Measurements from ENCODE around the gene MAGI2.

MAGI2 gene

DNA sequence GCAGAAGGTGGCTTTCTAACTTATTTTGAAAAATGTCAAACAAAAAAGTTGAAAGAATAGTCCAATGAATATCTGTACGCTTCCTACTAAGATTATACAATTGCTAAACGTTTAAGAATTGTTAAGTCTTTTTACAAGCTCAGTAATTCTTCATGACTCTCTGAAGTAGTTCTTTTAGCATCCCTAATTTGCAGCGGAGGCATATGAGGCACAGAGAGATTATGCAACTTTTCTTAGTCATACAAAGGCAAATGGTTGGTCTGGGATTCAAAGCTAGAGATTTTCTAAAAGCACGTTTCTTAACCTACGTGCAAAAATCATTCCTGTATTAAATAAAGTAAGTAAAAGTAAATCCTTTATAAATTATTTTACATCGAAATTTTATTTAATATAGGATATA, 254.2 kb downstream of the MAGI2 start:
- H4K8ac ChIP-seq (ENCODE audit: low read length): no peak overlapping the region
- H3K4me2 ChIP-seq (ENCODE audit: low read length, poor library complexity, severe bottlenecking): no peak overlapping the region
- H2BK5ac ChIP-seq (ENCODE audit: low read depth, low read length, poor library complexity, severe bottlenecking): no peak overlapping the region
- WGBS: 100% methylated on average over 3 of the region's 6 CpGs
- no peaks in the 10 kb centered on the region for H3K27me3 ChIP-seq (ENCODE audit: control insufficient read depth in 1 of 2, insufficient read depth in 1 of 2, low read length in 2 of 2)
- H2BK15ac ChIP-seq (ENCODE audit: low read depth, poor library complexity, severe bottlenecking): no peak overlapping the region
- no peak overlapping the region for H3K14ac ChIP-seq (ENCODE audit: low read length in 2 of 2)
- H3K9me3 ChIP-seq (ENCODE audit: control insufficient read depth, low read length): no peaks in the 10 kb centered on the region
- no peak overlapping the region for H3K23ac ChIP-seq (ENCODE audit: low read length in 2 of 2)
- H3K36me3 ChIP-seq (ENCODE audit: control insufficient read depth in 1 of 2, insufficient read depth in 2 of 2, low read depth in 1 of 2, low read length in 2 of 2): no peaks in the 10 kb centered on the region
- H2AFZ ChIP-seq (ENCODE audit: low read depth, low read length): no peak overlapping the region
- no peak overlapping the region for H2BK12ac ChIP-seq (ENCODE audit: low read length in 2 of 2)
- no peak overlapping the region for H4K91ac ChIP-seq (ENCODE audit: low read length)
- no peak overlapping the region for H3K18ac ChIP-seq (ENCODE audit: low read depth in 1 of 2, low read length in 2 of 2)
- H3K79me1 ChIP-seq (replicated peaks; ENCODE audit: low read length, poor library complexity, severe bottlenecking): no peaks in the 10 kb centered on the region
- H2BK120ac ChIP-seq (ENCODE audit: low read depth, low read length): no peak overlapping the region
- no peak overlapping the region for H2AK5ac ChIP-seq (ENCODE audit: low read length, severe bottlenecking)
- no peak overlapping the region for H3K4me3 ChIP-seq (ENCODE audit: insufficient read depth in 1 of 2, low read depth in 1 of 2, low read length in 2 of 2)
- H3K4me1 ChIP-seq (ENCODE audit: control insufficient read depth, insufficient read depth, low read depth, low read length): no peaks in the 10 kb centered on the region
- H3K4ac ChIP-seq (ENCODE audit: low read depth in 1 of 2, low read length in 2 of 2): no peak overlapping the region
- no peak overlapping the region for H3K9ac ChIP-seq (ENCODE audit: low read length)
- H3K27ac ChIP-seq (ENCODE audit: low read length, poor library complexity, severe bottlenecking): no peak overlapping the region
- no peak for DNase-seq

GRCh38 chr7:79185605-79186004, 267.9 kb downstream of the MAGI2 start:
- no peak overlapping the region for H2AK5ac ChIP-seq (ENCODE audit: low read length, severe bottlenecking)
- H3K4me3 ChIP-seq (ENCODE audit: insufficient read depth in 1 of 2, low read depth in 1 of 2, low read length in 2 of 2): no peak overlapping the region
- H4K91ac ChIP-seq (ENCODE audit: low read length): no peak overlapping the region
- DNase-seq: no peak
- H2BK5ac ChIP-seq (ENCODE audit: low read depth, low read length, poor library complexity, severe bottlenecking): no peak overlapping the region
- no peaks in the 10 kb centered on the region for H3K9me3 ChIP-seq (ENCODE audit: control insufficient read depth, low read length)
- no peaks in the 10 kb centered on the region for H3K36me3 ChIP-seq (ENCODE audit: control insufficient read depth in 1 of 2, insufficient read depth in 2 of 2, low read depth in 1 of 2, low read length in 2 of 2)
- H4K8ac ChIP-seq (ENCODE audit: low read length): no peak overlapping the region
- no peak overlapping the region for H2AFZ ChIP-seq (ENCODE audit: low read depth, low read length)
- H3K9ac ChIP-seq (ENCODE audit: low read length): no peak overlapping the region
- no peak overlapping the region for H3K27ac ChIP-seq (ENCODE audit: low read length, poor library complexity, severe bottlenecking)
- no peak overlapping the region for H3K14ac ChIP-seq (ENCODE audit: low read length in 2 of 2)
- H3K4ac ChIP-seq (ENCODE audit: low read depth in 1 of 2, low read length in 2 of 2): no peak overlapping the region
- H3K4me2 ChIP-seq (ENCODE audit: low read length, poor library complexity, severe bottlenecking): no peak overlapping the region
- 100% methylated on average over 2 of the region's 2 CpGs for WGBS
- no peak overlapping the region for H2BK120ac ChIP-seq (ENCODE audit: low read depth, low read length)
- no peak overlapping the region for H2BK12ac ChIP-seq (ENCODE audit: low read length in 2 of 2)
- no peaks in the 10 kb centered on the region for H3K79me1 ChIP-seq (replicated peaks; ENCODE audit: low read length, poor library complexity, severe bottlenecking)
- H3K27me3 ChIP-seq (ENCODE audit: control insufficient read depth in 1 of 2, insufficient read depth in 1 of 2, low read length in 2 of 2): no peaks in the 10 kb centered on the region
- H3K23ac ChIP-seq (ENCODE audit: low read length in 2 of 2): no peak overlapping the region
- no peak overlapping the region for H2BK15ac ChIP-seq (ENCODE audit: low read depth, poor library complexity, severe bottlenecking)
- H3K18ac ChIP-seq (ENCODE audit: low read depth in 1 of 2, low read length in 2 of 2): no peak overlapping the region
- H3K4me1 ChIP-seq (ENCODE audit: control insufficient read depth, insufficient read depth, low read depth, low read length): no peaks in the 10 kb centered on the region

DNA sequence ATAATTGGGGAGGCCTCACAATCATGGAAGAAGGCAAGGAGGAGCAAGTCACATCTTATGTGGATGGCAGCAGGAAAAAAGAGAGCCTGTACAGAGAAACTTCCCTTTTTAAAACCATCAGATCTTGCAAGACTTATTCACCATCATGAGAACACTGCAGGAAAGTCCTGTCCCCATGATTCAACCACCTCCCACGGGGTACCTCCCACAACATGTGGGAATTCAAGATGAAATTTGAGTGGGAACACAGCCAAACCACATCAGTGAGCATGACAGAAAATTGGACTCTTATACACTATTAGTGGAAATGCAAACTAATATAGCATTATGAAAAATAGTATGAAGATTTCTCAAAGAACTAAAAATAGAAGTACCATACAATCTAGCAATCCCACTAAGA, 271.2 kb downstream of the MAGI2 start:
- Histone ChIP-seq H2BK120ac (ENCODE audit: low read depth, low read length) (no peak overlapping the region), H2BK5ac (ENCODE audit: low read depth, low read length, poor library complexity, severe bottlenecking) (no peak overlapping the region), H3K9ac (ENCODE audit: low read length) (no peak overlapping the region), H2BK15ac (ENCODE audit: low read depth, poor library complexity, severe bottlenecking) (no peak overlapping the region), H3K14ac (ENCODE audit: low read length in 2 of 2) (no peak overlapping the region), H3K18ac (ENCODE audit: low read depth in 1 of 2, low read length in 2 of 2) (no peak overlapping the region), H3K9me3 (ENCODE audit: control insufficient read depth, low read length) (no peaks in the 10 kb centered on the region), H4K91ac (ENCODE audit: low read length) (no peak overlapping the region), H3K27me3 (ENCODE audit: control insufficient read depth in 1 of 2, insufficient read depth in 1 of 2, low read length in 2 of 2) (no peaks in the 10 kb centered on the region), H3K4me3 (ENCODE audit: insufficient read depth in 1 of 2, low read depth in 1 of 2, low read length in 2 of 2) (no peak overlapping the region), H2AFZ (ENCODE audit: low read depth, low read length) (no peak overlapping the region), H3K79me1 (replicated peaks; ENCODE audit: low read length, poor library complexity, severe bottlenecking) (no peaks in the 10 kb centered on the region), H2BK12ac (ENCODE audit: low read length in 2 of 2) (no peak overlapping the region), H3K27ac (ENCODE audit: low read length, poor library complexity, severe bottlenecking) (no peak overlapping the region), H4K8ac (ENCODE audit: low read length) (no peak overlapping the region), H3K23ac (ENCODE audit: low read length in 2 of 2) (no peak overlapping the region), H3K36me3 (ENCODE audit: control insufficient read depth in 1 of 2, insufficient read depth in 2 of 2, low read depth in 1 of 2, low read length in 2 of 2) (no peaks in the 10 kb centered on the region), H3K4ac (ENCODE audit: low read depth in 1 of 2, low read length in 2 of 2) (no peak overlapping the region), H2AK5ac (ENCODE audit: low read length, severe bottlenecking) (no peak overlapping the region), H3K4me1 (ENCODE audit: control insufficient read depth, insufficient read depth, low read depth, low read length) (no peaks in the 10 kb centered on the region), H3K4me2 (ENCODE audit: low read length, poor library complexity, severe bottlenecking) (no peak overlapping the region)
- no CpG with 5 or more reads among the region's 1 CpG for WGBS
- DNase-seq: no peak

DNA sequence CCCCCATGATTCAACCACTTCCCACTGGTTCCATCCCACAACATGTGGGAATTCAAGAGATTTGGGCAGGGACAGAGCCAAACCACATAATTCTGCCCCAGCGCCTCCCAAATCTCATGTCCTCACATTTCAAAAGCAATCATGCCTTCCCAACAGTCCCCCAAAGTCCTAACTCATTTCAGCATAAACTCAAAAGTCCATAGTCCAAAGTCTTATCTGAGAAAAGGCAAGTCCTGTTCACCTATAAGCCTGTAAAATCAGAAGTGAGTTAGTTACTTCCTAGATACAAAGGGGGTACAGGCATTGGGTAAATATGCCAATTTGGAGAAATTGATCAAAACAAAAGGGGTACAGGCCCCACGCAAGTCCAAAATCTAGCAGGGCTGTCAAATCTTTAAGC, 272.9 kb downstream of the MAGI2 start:
- Histone ChIP-seq H3K18ac (ENCODE audit: low read depth in 1 of 2, low read length in 2 of 2) (no peak overlapping the region), H3K4me1 (ENCODE audit: control insufficient read depth, insufficient read depth, low read depth, low read length) (no peaks in the 10 kb centered on the region), H4K91ac (ENCODE audit: low read length) (no peak overlapping the region), H2AK5ac (ENCODE audit: low read length, severe bottlenecking) (no peak overlapping the region), H2AFZ (ENCODE audit: low read depth, low read length) (no peak overlapping the region), H3K4me2 (ENCODE audit: low read length, poor library complexity, severe bottlenecking) (no peak overlapping the region), H2BK12ac (ENCODE audit: low read length in 2 of 2) (no peak overlapping the region), H3K36me3 (ENCODE audit: control insufficient read depth in 1 of 2, insufficient read depth in 2 of 2, low read depth in 1 of 2, low read length in 2 of 2) (no peaks in the 10 kb centered on the region), H3K23ac (ENCODE audit: low read length in 2 of 2) (no peak overlapping the region), H4K8ac (ENCODE audit: low read length) (no peak overlapping the region), H3K4ac (ENCODE audit: low read depth in 1 of 2, low read length in 2 of 2) (no peak overlapping the region), H3K27me3 (ENCODE audit: control insufficient read depth in 1 of 2, insufficient read depth in 1 of 2, low read length in 2 of 2) (no peaks in the 10 kb centered on the region), H2BK120ac (ENCODE audit: low read depth, low read length) (no peak overlapping the region), H3K27ac (ENCODE audit: low read length, poor library complexity, severe bottlenecking) (no peak overlapping the region), H3K4me3 (ENCODE audit: insufficient read depth in 1 of 2, low read depth in 1 of 2, low read length in 2 of 2) (no peak overlapping the region), H3K14ac (ENCODE audit: low read length in 2 of 2) (no peak overlapping the region), H2BK5ac (ENCODE audit: low read depth, low read length, poor library complexity, severe bottlenecking) (no peak overlapping the region), H3K9me3 (ENCODE audit: control insufficient read depth, low read length) (no peaks in the 10 kb centered on the region), H3K79me1 (replicated peaks; ENCODE audit: low read length, poor library complexity, severe bottlenecking) (no peaks in the 10 kb centered on the region), H3K9ac (ENCODE audit: low read length) (no peak overlapping the region), H2BK15ac (ENCODE audit: low read depth, poor library complexity, severe bottlenecking) (no peak overlapping the region)
- 50% methylated on average over 2 of the region's 2 CpGs for WGBS
- no peak for DNase-seq
